IPS-18a (cell line): ENCODE results near the gene MSL1.

ENCODE experiments used
- H3K27ac ChIP-seq: one replicate; pipeline ENCODE4 v1.5.1; 2013; ENCODE audit warnings: low read length
- H3K27me3 ChIP-seq: one replicate; pipeline ENCODE4 v1.6.1; 2013; ENCODE audit warnings: mild to moderate bottlenecking, low read length; ENCODE audit not compliant: control insufficient read depth, insufficient read depth
- H3K36me3 ChIP-seq: one replicate; pipeline ENCODE4 v1.6.1; 2013; ENCODE audit warnings: low read depth, low read length; ENCODE audit not compliant: control insufficient read depth
- H3K4me1 ChIP-seq: one replicate; pipeline ENCODE4 v1.6.1; 2013; ENCODE audit warnings: low read depth, low read length; ENCODE audit not compliant: control insufficient read depth
- H3K4me3 ChIP-seq: one replicate; pipeline ENCODE4 v1.5.1; 2013; ENCODE audit warnings: low read length
- H3K9ac ChIP-seq: one replicate; pipeline ENCODE4 v1.6.1; 2013; ENCODE audit warnings: mild to moderate bottlenecking, low read length, moderate library complexity
- H3K9me3 ChIP-seq: one replicate; pipeline ENCODE4 v1.6.1; 2013; ENCODE audit warnings: low read depth, low read length; ENCODE audit not compliant: control insufficient read depth

The MSL1 gene

DNA sequence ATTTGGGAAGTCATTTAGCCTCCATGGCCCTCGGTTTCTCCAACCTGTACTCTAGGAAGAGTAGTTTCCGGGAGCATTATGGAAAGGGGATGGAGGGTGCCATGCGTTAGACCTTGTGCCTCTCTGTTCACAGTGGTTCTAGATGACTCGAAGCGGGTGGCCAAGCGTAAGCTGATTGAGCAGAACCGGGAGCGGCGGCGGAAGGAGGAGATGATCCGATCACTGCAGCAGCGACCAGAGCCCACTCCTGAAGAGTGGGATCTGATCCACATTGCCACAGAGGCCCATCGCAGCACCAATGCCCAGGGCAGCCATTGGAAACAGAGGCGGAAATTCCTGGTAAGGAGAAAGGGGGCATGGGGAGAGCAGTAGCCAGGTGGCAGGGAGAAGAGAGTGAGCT, 37.3 kb upstream of the MSL1 start:
- Histone ChIP-seq H3K4me3 (no peak overlapping the region), H3K4me1 (no peaks in the 10 kb centered on the region), H3K27ac (no peak overlapping the region), H3K9me3 (no peaks in the 10 kb centered on the region), H3K36me3 (peaks cover 9% of the 10 kb centered on the region), H3K27me3 (no peaks in the 10 kb centered on the region), H3K9ac (no peak overlapping the region)

DNA sequence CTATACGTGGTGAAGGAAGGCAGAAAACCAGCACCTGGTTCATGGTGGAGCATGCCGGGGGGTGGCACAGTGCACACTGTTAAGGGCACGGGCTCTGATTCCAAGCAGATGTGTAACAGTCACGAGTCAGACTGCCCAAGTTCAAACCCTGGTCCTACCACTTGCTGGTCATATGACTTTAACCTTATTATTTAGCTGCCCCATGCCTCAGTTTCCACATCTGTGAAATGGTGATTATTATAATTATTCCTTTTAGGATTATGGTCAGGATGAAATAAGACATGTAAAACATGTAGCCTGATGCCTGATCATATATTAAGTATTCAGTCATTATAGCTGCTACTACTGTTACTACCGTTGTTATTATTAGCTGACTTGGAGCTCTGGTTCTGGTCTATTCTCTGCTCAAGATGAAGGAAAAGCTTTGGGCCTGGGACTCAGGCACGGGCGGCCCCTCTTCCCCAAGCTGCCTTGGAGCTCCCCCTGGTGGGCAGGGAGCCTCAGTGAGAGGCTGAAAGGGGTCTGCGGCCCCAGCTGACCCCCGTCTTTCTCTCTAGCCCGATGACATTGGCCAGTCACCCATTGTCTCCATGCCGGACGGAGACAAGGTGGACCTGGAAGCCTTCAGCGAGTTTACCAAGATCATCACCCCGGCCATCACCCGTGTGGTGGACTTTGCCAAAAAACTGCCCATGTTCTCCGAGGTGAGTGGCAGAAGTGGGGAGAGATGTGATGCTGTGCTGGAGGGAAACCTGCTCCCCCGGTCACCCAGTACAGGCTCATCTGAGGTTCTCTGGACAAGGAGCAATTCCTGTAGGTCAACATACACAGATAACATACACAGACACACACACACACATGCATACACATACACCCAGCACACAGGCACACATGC, 35.4 kb upstream of the MSL1 start:
- Histone ChIP-seq H3K4me3 (no peak overlapping the region), H3K36me3 (peaks cover 9% of the 10 kb centered on the region), H3K9ac (no peak overlapping the region), H3K4me1 (no peaks in the 10 kb centered on the region), H3K9me3 (no peaks in the 10 kb centered on the region), H3K27me3 (no peaks in the 10 kb centered on the region), H3K27ac (no peak overlapping the region)

- Histone ChIP-seq H3K27me3 (no peaks in the 10 kb centered on the region), H3K36me3 (peaks cover 9% of the 10 kb centered on the region), H3K4me3 (no peak overlapping the region), H3K9ac (no peak overlapping the region), H3K4me1 (peaks cover 6% of the 10 kb centered on the region), H3K27ac (no peak overlapping the region), H3K9me3 (no peaks in the 10 kb centered on the region)
Measured at GRCh38 chr17:40087049-40087794, 34.5 kb upstream of the MSL1 start.

DNA sequence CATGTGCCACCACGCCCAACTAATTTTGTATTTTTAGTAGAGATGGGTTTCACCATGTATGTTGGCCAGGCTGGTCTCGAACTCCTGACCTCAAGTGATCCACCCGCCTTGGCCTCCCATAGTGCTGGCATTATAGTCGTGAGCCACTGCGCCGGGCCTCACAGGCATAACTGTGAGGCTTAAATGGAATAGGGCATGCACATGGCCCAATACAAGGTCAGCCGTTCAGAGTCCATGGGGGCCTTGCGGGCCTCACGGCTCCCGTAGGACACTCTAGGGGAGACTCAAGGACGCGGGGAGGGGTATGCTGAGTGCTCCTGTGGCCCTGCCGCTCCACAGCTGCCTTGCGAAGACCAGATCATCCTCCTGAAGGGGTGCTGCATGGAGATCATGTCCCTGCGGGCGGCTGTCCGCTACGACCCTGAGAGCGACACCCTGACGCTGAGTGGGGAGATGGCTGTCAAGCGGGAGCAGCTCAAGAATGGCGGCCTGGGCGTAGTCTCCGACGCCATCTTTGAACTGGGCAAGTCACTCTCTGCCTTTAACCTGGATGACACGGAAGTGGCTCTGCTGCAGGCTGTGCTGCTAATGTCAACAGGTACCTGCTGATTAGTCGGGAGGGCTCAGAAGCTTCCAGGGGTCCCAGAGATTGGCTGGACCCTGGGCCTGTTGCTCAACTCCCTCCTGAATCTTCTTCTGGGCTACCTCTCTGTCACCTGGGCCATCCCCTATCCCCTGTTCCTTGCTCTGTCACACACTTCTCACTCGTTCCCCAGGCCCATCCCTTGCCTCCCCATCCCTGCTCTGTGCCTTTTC, 33.7 kb upstream of the MSL1 start:
- Histone ChIP-seq H3K36me3 (peaks cover 9% of the 10 kb centered on the region), H3K4me1 (peaks cover 6% of the 10 kb centered on the region), H3K4me3 (no peak overlapping the region), H3K9ac (no peak overlapping the region), H3K9me3 (no peaks in the 10 kb centered on the region), H3K27ac (no peak overlapping the region), H3K27me3 (no peaks in the 10 kb centered on the region)

- Histone ChIP-seq H3K27me3 (no peaks in the 10 kb centered on the region), H3K9ac (no peak overlapping the region), H3K4me1 (peaks cover 6% of the 10 kb centered on the region), H3K9me3 (no peaks in the 10 kb centered on the region), H3K27ac (no peak overlapping the region), H3K36me3 (peaks cover 18% of the 10 kb centered on the region), H3K4me3 (no peak overlapping the region)
Measured at GRCh38 chr17:40089077-40089895, 32.5 kb upstream of the MSL1 start.

DNA sequence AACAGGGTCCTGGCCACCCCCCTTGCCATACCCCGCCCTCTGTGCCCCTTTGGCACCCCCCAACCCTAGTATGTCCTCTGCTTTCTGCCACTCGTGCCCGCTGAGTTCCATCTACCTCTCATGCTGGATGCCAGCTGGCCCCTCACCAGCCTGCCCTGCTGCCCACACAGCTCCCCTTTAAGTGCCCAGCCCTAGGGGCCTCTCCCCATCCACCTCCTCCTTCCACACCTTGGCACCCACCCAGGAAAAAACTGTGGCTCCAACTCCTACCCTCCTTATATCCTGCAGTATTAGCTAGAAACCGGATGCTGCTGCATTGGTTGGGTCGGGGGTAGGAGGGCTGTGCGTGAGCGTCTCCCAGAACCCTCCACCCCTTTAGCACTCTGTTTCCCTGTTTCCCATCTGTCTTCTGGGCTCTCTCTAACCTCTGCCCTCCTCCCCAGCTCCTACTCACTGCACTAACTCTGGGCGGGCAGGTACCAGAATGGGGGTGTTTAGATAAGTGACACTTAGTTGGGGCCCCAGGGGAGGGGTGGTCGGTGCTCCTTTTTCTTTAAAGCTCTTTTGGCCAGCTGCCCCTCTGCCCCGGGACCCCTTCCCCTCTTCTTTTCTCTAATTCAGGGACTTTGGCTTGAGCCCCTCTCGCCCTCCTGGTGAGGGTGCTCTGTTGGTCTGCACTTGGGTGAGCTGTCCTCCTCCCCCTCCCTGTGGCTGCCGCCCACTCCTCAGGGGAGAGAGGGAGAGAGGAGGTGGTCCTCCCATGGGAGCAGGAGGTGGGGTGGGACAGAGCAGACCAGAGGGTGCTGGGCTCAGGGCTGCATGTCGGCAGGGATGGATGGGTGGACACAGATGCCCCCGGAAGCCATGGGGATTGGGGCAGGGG, 31.3 kb upstream of the MSL1 start:
- Histone ChIP-seq H3K9ac (no peak overlapping the region), H3K36me3 (peaks cover 19% of the 10 kb centered on the region), H3K27ac (no peak overlapping the region), H3K9me3 (no peaks in the 10 kb centered on the region), H3K4me1 (peaks cover 6% of the 10 kb centered on the region), H3K27me3 (no peaks in the 10 kb centered on the region), H3K4me3 (no peak overlapping the region)

DNA sequence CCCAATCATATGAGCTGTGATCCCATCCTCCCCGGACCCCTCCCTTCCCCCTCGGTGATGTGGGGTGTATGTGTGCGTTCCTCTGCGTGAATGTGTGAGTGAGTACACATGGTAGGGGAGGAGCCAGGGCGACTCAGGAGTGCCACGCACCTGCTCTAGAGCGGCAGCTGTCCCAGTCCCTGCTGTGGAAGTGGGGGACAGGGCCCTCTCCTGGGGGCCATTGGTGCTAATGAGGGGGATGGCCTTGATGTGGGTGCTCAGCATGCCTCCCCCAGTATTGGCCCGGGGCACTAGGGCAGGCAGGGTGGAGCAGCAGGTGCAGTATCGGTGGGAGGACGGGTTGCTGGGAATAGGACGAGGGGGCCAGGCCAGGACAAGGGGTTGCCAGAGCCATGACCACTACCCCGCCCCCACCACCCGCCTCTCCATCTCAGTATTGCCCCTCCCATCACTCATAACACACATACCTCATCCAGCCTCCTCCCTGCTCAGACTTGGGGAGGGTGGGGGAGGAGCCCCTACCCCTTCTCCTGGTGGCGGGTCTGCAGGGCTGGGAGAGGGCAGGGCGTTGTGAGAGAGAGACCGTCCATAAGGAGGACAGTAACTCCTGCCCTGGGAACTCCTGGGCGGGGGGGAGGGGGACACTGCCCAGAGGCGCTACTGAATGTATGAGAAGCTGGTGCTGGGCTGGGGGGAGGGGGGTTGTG, 29.9 kb upstream of the MSL1 start:
- Histone ChIP-seq H3K27me3 (no peaks in the 10 kb centered on the region), H3K36me3 (peaks cover 23% of the 10 kb centered on the region), H3K9me3 (no peaks in the 10 kb centered on the region), H3K4me1 (peaks cover 6% of the 10 kb centered on the region), H3K27ac (no peak overlapping the region), H3K9ac (no peak overlapping the region), H3K4me3 (no peak overlapping the region)

- Histone ChIP-seq H3K4me1 (peaks cover 6% of the 10 kb centered on the region), H3K9me3 (no peaks in the 10 kb centered on the region), H3K27me3 (no peaks in the 10 kb centered on the region), H3K36me3 (peaks cover 18% of the 10 kb centered on the region), H3K4me3 (no peak overlapping the region), H3K27ac (no peak overlapping the region), H3K9ac (no peak overlapping the region)
Measured at GRCh38 chr17:40092581-40092980, 29.2 kb upstream of the MSL1 start.

DNA sequence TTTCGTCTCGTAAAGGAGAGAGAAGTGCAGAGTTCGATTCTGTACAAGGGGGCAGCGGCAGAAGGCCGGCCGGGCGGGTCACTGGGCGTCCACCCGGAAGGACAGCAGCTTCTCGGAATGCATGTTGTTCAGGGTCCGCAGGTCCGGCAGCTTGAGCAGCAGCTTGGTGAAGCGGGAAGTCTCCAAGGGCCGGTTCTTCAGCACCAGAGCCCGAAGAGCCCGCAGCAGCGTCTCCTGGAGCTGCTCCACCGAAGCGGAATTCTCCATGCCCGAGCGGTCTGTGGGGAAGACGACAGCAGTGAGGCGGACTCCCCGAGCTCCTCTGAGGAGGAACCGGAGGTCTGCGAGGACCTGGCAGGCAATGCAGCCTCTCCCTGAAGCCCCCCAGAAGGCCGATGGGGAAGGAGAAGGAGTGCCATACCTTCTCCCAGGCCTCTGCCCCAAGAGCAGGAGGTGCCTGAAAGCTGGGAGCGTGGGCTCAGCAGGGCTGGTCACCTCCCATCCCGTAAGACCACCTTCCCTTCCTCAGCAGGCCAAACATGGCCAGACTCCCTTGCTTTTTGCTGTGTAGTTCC, 28.7 kb upstream of the MSL1 start:
- Histone ChIP-seq H3K9ac (no peak overlapping the region), H3K27ac (no peak overlapping the region), H3K4me1 (peaks cover 11% of the 10 kb centered on the region), H3K27me3 (no peaks in the 10 kb centered on the region), H3K36me3 (peaks cover 18% of the 10 kb centered on the region), H3K9me3 (no peaks in the 10 kb centered on the region), H3K4me3 (no peak overlapping the region)
